ENCODE data around the gene IFNL4.
"Not testable (repeated sequence)": the region's sequence is repeated elsewhere in the genome, so short reads cannot be mapped to it uniquely, and the experiment has no call there.

DNA sequence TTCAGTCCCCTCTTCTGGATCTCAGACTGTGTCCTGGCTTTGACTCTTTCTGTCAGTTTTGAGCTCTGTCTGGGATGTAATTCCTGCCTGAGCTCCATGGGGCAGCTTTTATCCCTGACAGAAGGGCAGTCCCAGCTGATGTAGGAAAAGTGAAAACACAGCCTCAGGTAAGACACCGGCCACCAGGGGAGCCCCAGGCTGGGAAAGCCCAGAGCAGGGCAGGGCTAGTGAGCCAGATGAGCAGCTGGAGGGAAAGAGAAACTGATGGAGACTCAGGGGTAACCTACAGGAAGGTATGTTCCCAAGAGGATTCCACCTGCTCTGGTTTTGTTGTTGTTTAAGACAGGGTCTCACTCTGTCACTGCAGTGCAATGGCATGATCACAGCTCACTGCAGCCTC is 3.5 kb downstream of the IFNL4 start:
- TF ChIP-seq, protein P1, sequence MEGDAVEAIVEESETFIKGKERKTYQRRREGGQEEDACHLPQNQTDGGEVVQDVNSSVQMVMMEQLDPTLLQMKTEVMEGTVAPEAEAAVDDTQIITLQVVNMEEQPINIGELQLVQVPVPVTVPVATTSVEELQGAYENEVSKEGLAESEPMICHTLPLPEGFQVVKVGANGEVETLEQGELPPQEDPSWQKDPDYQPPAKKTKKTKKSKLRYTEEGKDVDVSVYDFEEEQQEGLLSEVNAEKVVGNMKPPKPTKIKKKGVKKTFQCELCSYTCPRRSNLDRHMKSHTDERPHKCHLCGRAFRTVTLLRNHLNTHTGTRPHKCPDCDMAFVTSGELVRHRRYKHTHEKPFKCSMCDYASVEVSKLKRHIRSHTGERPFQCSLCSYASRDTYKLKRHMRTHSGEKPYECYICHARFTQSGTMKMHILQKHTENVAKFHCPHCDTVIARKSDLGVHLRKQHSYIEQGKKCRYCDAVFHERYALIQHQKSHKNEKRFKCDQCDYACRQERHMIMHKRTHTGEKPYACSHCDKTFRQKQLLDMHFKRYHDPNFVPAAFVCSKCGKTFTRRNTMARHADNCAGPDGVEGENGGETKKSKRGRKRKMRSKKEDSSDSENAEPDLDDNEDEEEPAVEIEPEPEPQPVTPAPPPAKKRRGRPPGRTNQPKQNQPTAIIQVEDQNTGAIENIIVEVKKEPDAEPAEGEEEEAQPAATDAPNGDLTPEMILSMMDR (IDR thresholded peaks at IDR 0.05) = not testable (repeated sequence)
- TF ChIP-seq EP300, POLR2A, POLR2AphosphoS5 (IDR thresholded peaks at IDR 0.05): not testable (repeated sequence)
